ENCODE data around the gene CST1.
"Not testable (repeated sequence)": the region's sequence is repeated elsewhere in the genome, so short reads cannot be mapped to it uniquely, and the experiment has no call there.

Gene CST1

DNA sequence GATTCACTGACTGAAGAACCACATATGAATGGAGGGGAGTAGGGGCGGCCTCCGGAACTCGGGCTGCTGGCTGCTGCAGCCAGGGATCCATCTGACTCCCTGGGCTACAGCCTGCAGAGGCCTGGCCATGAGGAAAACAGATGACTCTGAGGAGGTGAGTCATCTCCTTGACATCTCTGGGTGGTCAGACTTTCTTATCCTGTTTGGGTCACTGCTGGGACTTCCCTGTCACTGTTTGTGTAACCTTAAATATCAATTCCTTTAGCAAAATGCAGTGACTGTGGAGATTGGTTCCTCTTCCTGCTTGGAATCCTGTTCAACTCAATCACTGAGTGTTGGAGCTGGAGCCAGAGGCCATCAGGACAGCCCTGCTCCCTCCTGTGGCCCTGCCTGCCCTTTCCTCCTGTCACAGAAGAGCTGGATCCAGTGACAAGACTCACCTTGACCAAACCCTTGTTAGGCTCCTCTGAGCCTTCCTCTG, 4.4 kb upstream of the CST1 start:
- not testable (repeated sequence) for DNase-seq (ENCODE audit: low read depth, low spot score)

DNA sequence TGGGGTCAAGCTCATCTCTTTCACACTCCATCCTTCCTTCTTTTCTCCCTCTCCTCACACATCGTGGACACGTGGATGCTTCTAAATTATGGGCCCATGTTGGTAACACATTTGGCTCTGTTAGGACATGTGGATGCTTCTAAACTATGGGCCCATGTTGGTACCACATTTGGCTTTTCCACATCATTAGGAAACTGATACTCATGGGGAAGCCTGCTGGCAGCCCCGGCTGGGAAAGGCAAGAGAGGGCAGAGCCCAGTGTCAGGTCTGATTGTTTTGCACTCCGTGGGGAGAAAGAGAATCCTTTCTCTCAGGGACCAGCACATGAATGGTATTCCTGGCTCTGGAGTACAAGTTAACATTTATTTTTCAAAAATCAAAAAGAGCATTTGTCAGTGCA, 4.0 kb upstream of the CST1 start:
- DNase-seq (ENCODE audit: low read depth, low spot score): no peak

DNA sequence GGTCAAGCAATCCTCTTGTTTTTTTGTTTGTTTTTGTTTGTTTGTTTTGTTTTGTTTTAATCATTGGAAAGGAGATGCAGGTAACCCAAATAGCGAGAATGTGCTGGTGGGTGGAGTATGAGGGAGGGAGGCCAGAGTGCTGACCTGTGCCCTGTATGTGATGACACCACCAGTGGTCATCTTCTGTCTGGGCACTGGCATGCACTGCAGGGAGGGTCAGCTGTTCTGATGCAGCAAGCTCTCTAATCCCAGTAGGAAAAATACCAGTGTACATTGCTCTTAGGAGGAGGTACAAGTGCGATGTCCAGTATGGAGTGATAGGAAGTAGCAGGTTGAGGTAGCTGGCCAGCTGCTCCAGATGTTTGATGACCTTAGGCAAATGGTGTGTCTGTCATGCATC, 2.9 kb upstream of the CST1 start:
- DNase-seq (ENCODE audit: low read depth, low spot score): no peak

- no peak for DNase-seq (ENCODE audit: low read depth, low spot score)
Measured at GRCh38 chr20:23753194-23753548, 2.4 kb upstream of the CST1 start.

- DNase-seq (ENCODE audit: low read depth, low spot score): no peak
Measured at GRCh38 chr20:23752481-23753193, 1.9 kb upstream of the CST1 start.

DNA sequence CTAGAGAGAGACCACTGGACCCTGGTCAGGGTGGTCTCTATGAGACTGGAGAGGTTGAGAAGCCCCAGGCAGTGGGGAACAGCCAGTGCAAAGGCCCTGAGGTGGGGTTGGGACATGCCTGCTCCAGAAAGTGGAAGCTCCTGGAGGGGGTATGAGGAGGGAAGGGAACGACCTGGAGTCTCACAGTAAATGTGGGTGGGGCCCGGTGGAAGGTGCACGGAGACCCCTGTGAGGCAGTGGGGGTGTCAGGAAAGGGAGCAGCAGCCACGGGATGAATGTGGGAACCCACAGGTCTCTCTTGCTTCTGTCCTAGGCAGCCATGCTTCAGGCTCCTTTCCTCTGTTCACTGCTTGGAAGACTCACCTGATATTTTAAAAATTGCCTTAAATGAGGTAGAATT, 1.3 kb upstream of the CST1 start:
- no peak for DNase-seq (ENCODE audit: low read depth, low spot score)

GRCh38 chr20:23749746-23750145, 989 bp downstream of the CST1 start:
- DNase-seq (ENCODE audit: low read depth, low spot score): no peak

DNA sequence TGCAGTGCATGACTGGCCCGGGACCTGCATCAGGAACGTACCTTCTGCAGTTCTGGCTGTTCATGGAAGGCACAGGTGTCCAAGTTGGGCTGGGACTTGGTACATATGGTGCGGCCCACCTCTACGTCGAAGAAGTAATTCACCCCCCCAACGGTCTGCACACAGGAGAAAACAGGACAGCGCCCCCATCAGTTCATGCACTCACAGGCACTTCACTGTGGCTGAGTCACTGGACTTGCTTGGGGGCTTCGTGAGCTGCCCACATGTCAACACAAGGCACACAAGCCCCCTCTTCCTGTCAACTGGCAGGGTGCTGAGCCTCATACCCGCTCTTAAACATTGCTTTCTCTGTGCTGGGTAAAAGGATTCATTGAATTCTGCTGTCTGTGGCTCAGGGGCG, 1.8 kb downstream of the CST1 start:
- not testable (repeated sequence) for DNase-seq (ENCODE audit: low read depth, low spot score)

- not testable (repeated sequence) for DNase-seq (ENCODE audit: low read depth, low spot score)
Measured at GRCh38 chr20:23747551-23747950, 3.2 kb downstream of the CST1 start.

DNA sequence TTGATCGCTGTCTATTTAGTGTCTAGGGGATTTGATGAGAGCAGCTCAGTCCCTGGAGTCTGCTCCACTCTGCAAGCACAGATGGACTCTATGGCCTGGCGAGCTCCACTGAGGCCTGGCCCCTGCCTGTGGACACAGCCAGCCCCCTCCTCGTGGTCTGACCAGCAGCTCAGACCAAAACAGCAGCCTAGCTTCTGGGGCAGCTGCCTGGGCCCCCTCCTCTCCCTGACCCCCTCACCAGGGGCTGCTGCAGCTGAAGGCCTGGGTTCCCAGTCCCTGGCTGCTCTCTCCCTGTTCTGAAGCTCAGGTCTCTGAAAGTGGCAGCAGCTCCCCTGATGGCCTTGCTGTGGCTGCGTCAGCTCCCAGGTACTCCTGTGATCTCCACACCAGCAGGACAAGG, 3.6 kb downstream of the CST1 start:
- DNase-seq (ENCODE audit: low read depth, low spot score): not testable (repeated sequence)

DNA sequence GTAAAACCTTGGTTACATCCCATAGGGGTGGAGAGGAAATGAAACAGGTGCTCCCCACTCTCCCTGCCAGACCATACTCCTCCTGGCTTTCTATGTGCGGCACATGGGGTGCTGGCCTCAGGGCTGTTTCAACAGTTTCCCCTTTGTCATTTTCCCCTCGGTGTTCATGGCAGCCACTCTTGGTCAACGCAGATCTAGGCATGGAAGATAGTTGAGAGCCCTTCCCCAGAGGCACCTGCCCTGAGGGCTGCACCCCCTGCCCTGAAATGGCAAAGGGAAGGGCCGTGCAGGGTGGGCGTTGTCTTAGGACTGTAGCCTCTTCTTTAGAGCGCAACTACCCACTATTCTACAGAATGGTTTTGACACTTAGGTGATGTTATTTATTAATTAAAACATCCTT, 4.4 kb downstream of the CST1 start:
- DNase-seq (ENCODE audit: low read depth, low spot score): no peak

DNA sequence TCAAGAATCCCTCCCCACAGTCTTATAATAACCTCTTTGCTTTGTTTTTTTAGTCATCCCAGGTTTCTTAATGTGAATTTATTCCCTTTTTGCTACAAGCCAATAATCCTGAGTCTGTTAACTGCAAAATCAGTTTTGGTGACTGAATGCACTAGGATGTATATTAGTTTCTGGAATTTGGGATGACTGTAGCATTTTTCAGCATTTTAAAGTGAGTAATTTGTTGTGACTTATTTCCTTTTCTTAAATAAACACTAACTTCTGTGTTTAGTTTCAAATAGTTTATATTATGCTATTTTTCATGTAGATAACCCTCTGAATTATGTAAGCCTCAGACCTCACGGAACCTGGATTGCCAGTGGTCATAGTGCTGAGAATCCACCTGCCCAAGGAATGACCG, 5.5 kb downstream of the CST1 start:
- DNase-seq (ENCODE audit: low read depth, low spot score): no peak

DNA sequence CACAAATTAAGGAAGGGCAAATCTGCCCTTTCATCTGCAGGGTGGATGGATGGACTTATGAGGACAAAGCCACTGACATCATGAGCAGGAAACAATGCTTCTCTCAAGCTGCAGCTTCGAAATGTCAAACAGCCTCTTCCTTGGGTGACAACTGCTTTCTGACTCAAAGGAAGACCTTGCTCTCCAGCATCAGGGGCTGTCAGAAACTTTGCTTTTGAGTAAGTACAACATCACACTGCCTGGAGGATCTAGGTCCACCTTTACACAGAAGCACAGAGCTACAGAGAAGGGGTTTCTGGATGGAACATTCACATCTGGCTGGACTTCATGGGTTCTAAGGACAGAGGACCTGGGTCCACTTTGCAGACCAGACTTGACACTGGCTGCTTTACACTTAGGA, 5.9 kb downstream of the CST1 start:
- no peak for DNase-seq (ENCODE audit: low read depth, low spot score)

DNA sequence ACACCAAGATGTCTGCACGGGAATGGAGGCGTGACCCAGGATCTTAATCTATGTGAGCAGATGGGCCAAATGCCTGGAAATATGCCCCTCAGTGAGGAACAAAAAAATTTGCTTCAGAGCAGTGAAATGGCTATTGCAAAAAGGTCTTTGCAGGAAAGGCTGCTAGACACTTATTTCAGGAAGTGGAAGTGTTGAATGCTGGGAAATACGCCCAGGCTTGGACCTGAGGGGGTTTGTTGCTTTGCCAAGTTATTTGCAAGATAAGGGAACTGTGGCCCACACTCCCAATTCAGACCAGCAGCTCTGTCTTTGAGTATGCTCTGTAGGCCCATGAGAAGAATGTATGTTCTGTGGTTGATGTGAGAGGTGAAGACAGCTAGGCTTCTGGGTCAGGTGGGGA, 15.3 kb downstream of the CST1 start:
- not testable (repeated sequence) for DNase-seq (ENCODE audit: low read depth, low spot score)

DNA sequence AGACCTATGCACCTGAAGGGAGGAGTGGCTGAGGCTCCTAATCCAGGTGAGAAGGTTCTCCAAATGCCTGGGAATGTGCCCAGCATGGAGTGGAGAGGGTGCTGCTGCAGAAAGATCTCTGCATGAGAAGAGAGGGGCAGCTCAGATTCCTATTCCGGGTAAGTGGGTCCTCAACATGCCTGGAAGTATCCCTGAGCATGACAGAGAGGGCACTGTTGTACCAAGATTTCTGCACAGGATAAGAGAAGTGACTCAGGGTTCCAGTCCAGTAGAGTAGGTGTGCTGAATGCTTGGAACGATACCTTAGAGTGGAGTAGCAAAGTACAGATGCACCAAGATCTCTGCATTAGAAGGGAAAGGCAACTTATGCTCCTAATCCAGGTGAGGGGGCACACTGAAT, 15.8 kb downstream of the CST1 start:
- DNase-seq (ENCODE audit: low read depth, low spot score): not testable (repeated sequence)

GRCh38 chr20:23734440-23734839, 16.3 kb downstream of the CST1 start:
- not testable (repeated sequence) for DNase-seq (ENCODE audit: low read depth, low spot score)

- DNase-seq (ENCODE audit: low read depth, low spot score): no peak
Measured at GRCh38 chr20:23727016-23727415, 23.7 kb downstream of the CST1 start.

DNA sequence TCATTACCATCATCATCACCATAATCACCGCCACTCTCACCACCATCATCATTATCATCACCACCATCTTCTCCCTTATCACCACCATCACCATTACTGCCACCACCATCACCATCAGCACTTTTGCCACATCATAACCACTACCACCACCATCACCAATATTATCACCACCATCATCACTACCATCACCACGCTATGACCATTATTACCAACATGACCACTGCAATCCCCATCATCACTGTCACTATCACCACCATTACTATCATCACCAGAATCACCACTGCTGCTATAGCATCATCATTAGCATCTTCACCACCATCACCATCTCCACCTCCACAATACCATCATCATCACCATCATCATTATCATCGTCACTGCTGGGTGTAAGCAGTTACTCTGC, 25.6 kb downstream of the CST1 start:
- no peak for DNase-seq (ENCODE audit: low read depth, low spot score)

- DNase-seq (ENCODE audit: low read depth, low spot score): not testable (repeated sequence)
Measured at GRCh38 chr20:23723659-23724307, 27.0 kb downstream of the CST1 start.

- DNase-seq (ENCODE audit: low read depth, low spot score): not testable (repeated sequence)
Measured at GRCh38 chr20:23722851-23723250, 27.9 kb downstream of the CST1 start.

- DNase-seq (ENCODE audit: low read depth, low spot score): no peak
Measured at GRCh38 chr20:23721962-23722361, 28.8 kb downstream of the CST1 start.

- DNase-seq (ENCODE audit: low read depth, low spot score): not testable (repeated sequence)
Measured at GRCh38 chr20:23719351-23719750, 31.4 kb downstream of the CST1 start.

DNA sequence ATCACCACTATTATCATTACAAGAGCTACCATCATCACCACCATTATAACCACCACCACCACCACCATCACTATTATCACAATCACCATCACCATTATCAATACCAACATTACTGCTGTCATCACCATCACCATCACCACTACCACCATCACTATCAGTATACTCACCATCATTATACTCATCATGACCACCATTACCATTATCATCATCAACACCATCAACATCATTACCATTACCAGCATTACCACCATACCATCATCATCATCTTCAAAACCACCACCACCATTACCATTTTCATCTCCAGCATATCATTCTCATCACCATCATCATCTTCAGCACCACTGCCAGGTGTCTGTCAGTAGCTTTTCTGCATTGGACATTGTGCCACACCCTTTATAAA, 39.0 kb downstream of the CST1 start:
- not testable (repeated sequence) for DNase-seq (ENCODE audit: low read depth, low spot score)

All from brain pericyte (primary cell).